Nephron (organoid): ENCODE measurements around the gene RAB5B.

Experiments
- H3K27ac Mint-ChIP-seq, 3 experiments: 2 replicates each; pipeline ENCODE4 v1.8.0; 2020; ENCODE audit warnings: mixed read lengths in 3 of 3, mild to moderate bottlenecking in 2 of 3, moderate library complexity in 1 of 3
- H3K27me3 Mint-ChIP-seq: 2 replicates; pipeline ENCODE4 v1.8.0; 2021; ENCODE audit warnings: low read depth, mild to moderate bottlenecking, moderate library complexity, mixed read lengths
- H3K36me3 Mint-ChIP-seq: 2 replicates; pipeline ENCODE4 v1.8.0; 2020; ENCODE audit warnings: low read depth, mixed read lengths
- H3K4me1 Mint-ChIP-seq: 2 replicates; pipeline ENCODE4 v1.8.0; 2020; ENCODE audit warnings: mixed read lengths
- H3K4me3 Mint-ChIP-seq, 3 experiments: 2 replicates each; pipeline ENCODE4 v1.8.0; 2020; ENCODE audit warnings: mild to moderate bottlenecking in 3 of 3, mixed read lengths in 3 of 3, moderate library complexity in 2 of 3
- H3K9me3 Mint-ChIP-seq: 2 replicates; pipeline ENCODE4 v1.8.0; 2020; ENCODE audit warnings: mixed read lengths
- CTCF ChIP-seq, 3 experiments: fragments of 200-600 bp; sonication (generic); IDR thresholded peaks; one replicate each; pipeline ENCODE4 v1.5.0; 2021; ENCODE audit warnings: antibody characterized with exemption in 3 of 3; ENCODE audit not compliant: unreplicated experiment in 3 of 3

The RAB5B gene

DNA sequence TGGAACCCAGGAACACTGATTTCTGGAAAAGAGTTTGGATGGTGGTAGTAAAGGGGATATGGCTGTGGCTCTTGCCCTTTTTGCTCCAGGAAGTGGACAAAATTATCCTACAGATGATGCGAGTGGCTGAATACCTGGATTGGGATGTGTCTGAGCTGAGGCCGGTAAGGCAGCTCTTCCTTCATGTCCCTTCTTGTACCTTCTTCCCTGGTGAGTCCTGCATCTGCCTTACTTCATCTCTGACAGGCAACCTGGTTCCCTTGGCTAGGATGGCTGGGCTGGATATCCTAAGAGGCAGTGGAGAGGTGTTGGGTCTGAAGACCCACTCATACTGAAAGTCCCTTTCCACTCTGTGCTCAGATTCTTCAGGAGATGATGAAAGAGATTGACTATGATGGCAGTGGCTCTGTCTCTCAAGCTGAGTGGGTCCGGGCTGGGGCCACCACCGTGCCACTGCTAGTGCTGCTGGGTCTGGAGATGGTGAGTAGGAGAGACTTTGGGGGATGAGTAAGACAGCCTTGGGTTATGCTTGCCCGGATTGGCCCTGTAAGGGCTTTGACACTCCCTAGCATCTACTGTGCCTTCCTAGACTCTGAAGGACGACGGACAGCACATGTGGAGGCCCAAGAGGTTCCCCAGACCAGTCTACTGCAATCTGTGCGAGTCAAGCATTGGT, 34.9 kb upstream of the RAB5B start:
- no peaks in the 10 kb centered on the region for H3K4me1 Mint-ChIP-seq
- peaks cover 25% of the 10 kb centered on the region for H3K27me3 Mint-ChIP-seq
- no peaks in the 10 kb centered on the region for H3K9me3 Mint-ChIP-seq
- peaks cover 4% of the 10 kb centered on the region for H3K36me3 Mint-ChIP-seq
- no peak overlapping the region for H3K27ac Mint-ChIP-seq
- TF ChIP-seq CTCF (IDR thresholded peaks at IDR 0.05; ENCODE audit: unreplicated experiment in 3 of 3) = no peak
- H3K4me3 Mint-ChIP-seq = no peak overlapping the region

DNA sequence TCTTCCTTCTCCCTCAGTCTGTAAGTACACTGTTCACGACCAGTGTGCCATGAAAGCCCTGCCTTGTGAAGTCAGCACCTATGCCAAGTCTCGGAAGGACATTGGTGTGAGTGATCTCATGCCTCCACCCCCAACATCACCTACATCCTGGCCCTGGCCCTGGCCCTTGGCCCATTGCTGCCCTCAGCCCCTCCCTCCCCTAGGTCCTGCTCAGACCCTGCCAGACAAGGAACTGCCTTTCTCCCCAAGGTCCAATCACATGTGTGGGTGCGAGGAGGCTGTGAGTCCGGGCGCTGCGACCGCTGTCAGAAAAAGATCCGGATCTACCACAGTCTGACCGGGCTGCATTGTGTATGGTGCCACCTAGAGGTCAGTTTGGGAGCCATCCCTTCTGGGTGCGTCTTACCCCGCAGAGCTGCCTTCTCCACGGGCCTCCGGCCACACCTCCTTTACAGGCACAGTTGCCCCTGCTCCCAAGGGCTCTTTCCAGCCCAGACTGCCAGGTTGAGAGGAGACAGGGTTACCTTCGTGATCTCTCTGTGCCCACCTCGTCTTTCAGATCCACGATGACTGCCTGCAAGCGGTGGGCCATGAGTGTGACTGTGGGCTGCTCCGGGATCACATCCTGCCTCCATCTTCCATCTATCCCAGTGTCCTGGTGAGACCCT, 33.7 kb upstream of the RAB5B start:
- H3K9me3 Mint-ChIP-seq = no peaks in the 10 kb centered on the region
- H3K4me3 Mint-ChIP-seq = peak overlapping the region in 1 of 3 experiments; percentile 53
- H3K27me3 Mint-ChIP-seq = peaks cover 15% of the 10 kb centered on the region
- no peak overlapping the region for H3K27ac Mint-ChIP-seq
- TF ChIP-seq CTCF (IDR thresholded peaks at IDR 0.05; ENCODE audit: unreplicated experiment in 3 of 3) = peak; percentile 80 to 85 (median 85)
- no peaks in the 10 kb centered on the region for H3K4me1 Mint-ChIP-seq
- H3K36me3 Mint-ChIP-seq = peaks cover 4% of the 10 kb centered on the region

GRCh38 chr12:55942055-55942454, 31.8 kb upstream of the RAB5B start:
- H3K4me1 Mint-ChIP-seq = no peaks in the 10 kb centered on the region
- H3K27ac Mint-ChIP-seq = no peak overlapping the region
- peaks cover 5% of the 10 kb centered on the region for H3K27me3 Mint-ChIP-seq
- peaks cover 4% of the 10 kb centered on the region for H3K36me3 Mint-ChIP-seq
- TF ChIP-seq CTCF (IDR thresholded peaks at IDR 0.05; ENCODE audit: unreplicated experiment in 3 of 3) = no peak
- H3K9me3 Mint-ChIP-seq = no peaks in the 10 kb centered on the region
- H3K4me3 Mint-ChIP-seq = no peak overlapping the region

GRCh38 chr12:55942577-55943136, 31.2 kb upstream of the RAB5B start:
- H3K27ac Mint-ChIP-seq = no peak overlapping the region
- H3K27me3 Mint-ChIP-seq = no peaks in the 10 kb centered on the region
- peaks cover 4% of the 10 kb centered on the region for H3K36me3 Mint-ChIP-seq
- H3K4me1 Mint-ChIP-seq = no peaks in the 10 kb centered on the region
- TF ChIP-seq CTCF (IDR thresholded peaks at IDR 0.05; ENCODE audit: unreplicated experiment in 3 of 3) = no peak
- H3K9me3 Mint-ChIP-seq = no peaks in the 10 kb centered on the region
- H3K4me3 Mint-ChIP-seq = no peak overlapping the region

DNA sequence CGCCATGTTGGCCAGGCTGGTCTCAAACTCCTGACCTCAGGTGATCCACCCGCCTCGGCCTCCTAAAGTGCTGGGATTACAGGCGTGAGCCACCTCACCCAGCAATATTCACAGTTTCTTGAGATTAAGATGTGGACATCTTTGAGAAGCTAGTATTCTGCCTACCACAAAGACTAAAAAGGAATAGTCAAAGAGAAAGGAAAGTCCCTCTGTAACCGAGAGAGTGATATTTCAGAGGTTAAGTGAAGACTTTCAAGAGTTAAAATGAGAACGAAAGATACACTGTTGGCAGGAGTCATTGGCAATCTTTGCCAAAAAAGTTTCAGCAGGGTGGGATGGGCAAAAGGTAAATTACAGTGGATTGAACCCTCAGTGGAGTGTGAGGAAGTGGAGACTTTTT, 27.3 kb upstream of the RAB5B start:
- no peaks in the 10 kb centered on the region for H3K27me3 Mint-ChIP-seq
- no peak for TF ChIP-seq CTCF (IDR thresholded peaks at IDR 0.05; ENCODE audit: unreplicated experiment in 3 of 3)
- no peak overlapping the region for H3K27ac Mint-ChIP-seq
- no peak overlapping the region for H3K4me3 Mint-ChIP-seq
- peaks cover 4% of the 10 kb centered on the region for H3K36me3 Mint-ChIP-seq
- H3K4me1 Mint-ChIP-seq = no peaks in the 10 kb centered on the region
- H3K9me3 Mint-ChIP-seq = no peaks in the 10 kb centered on the region
